Natural killer cell treated with Interleukin-12 subunit alpha and Interleukin-12 subunit beta and Interleukin-15 and Interleukin-18, amount 100 ng/mL, for 72 hours (primary cell): ENCODE results near the gene SPIRE2. TPM values are rescaled to one million over a fixed set of nuclear protein-coding genes. Genes with fewer than 3 reads are reported as not detected.
"Not testable (repeated sequence)": the region's sequence is repeated elsewhere in the genome, so short reads cannot be mapped to it uniquely, and the experiment has no call there.

Source experiments
- ATAC-seq, 2 donors: fragments of 150-1000 bp; cut with Tn5 transposase in 1 of 2; sonication (Bioruptor Pico), chemical (Tn5 transposase) in 1 of 2; 2 replicates each; pipeline ENCODE4 v1.10.0; 2021
- DNase-seq: peaks from one replicate; pipeline ENCODE4 v3.0.0; 2022; ENCODE audit warnings: low spot score
- H3K27ac Mint-ChIP-seq, 2 donors: 1 replicate in 1 of 2; 2 replicates in 1 of 2; pipeline ENCODE4 v1.8.0; 2022; ENCODE audit warnings: mixed read lengths in 2 of 2, mild to moderate bottlenecking in 1 of 2, moderate library complexity in 1 of 2
- H3K27me3 Mint-ChIP-seq, 2 donors: 1 replicate in 1 of 2; 2 replicates in 1 of 2; pipeline ENCODE4 v1.8.0; 2022; ENCODE audit warnings: mixed read lengths in 2 of 2
- H3K36me3 Mint-ChIP-seq: one replicate; pipeline ENCODE4 v1.8.0; 2022; ENCODE audit warnings: mixed read lengths
- H3K4me1 Mint-ChIP-seq, 2 donors: 1 replicate in 1 of 2; 2 replicates in 1 of 2; pipeline ENCODE4 v1.8.0; 2022; ENCODE audit warnings: low read depth in 2 of 2, mixed read lengths in 2 of 2, mild to moderate bottlenecking in 1 of 2
- H3K4me3 Mint-ChIP-seq: one replicate; pipeline ENCODE4 v1.8.0; 2022; ENCODE audit warnings: mixed read lengths
- H3K9me3 Mint-ChIP-seq: 2 replicates; pipeline ENCODE4 v1.8.0; 2022; ENCODE audit warnings: mixed read lengths
- total RNA-seq, 2 donors: library from RNA; stranded (reverse); gene quantifications; one replicate each; pipeline ENCODE4 v1.2.3, GENCODE V29; 2022

Gene SPIRE2
- total RNA-seq, 2 donors from 2014 or later, result 2.5 to 3.9 TPM

DNA sequence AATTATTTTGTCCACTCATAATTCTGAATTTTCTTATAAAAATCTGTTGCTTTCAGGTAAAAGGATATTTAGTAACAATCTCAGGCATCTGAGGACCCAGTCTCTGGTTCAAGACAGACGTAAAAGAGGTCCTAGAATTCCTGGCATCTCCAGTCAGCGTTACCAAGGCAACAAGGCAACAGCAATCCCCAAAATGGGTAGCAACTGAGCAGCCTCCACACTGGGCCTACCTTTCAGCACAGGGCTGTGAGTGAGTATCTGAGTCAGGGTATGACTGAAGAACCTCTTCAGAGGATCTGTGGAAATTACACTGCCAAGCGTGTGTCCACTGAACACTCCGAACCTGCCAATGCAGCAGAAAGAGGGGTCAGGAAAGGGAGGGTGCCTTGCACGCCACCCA lies 32.6 kb upstream of the SPIRE2 start:
- no peak overlapping the region for H3K4me3 Mint-ChIP-seq
- peaks cover 6 to 7% of the 10 kb centered on the region in 2 donors for H3K4me1 Mint-ChIP-seq
- H3K27me3 Mint-ChIP-seq, result no peaks in the 10 kb centered on the region
- peaks cover 8% of the 10 kb centered on the region for H3K36me3 Mint-ChIP-seq
- no peak overlapping the region for H3K27ac Mint-ChIP-seq
- H3K9me3 Mint-ChIP-seq, result no peaks in the 10 kb centered on the region
- ATAC-seq, result no peak
- no peak for DNase-seq

DNA sequence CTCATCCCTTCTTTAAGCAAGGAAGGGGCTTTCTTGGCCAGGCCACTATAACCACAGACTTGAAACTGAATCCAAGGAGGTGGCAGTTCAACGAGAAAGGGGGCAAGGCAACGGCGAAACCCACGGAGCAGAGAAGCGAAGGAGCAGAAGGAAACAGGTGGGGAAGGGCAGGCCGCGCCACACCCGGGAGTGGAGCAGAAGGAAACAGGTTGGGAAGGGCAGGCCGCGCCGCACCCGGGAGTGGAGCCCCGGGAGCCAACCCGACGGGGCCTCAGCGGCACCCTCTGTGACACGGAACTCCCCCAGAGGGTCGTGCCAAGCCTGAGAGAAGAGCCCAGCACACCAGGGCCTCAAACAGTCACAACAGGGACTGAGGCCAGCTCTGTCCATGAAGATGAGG lies 32.2 kb upstream of the SPIRE2 start:
- no peak for ATAC-seq
- Mint-ChIP-seq H3K4me1 (peaks cover 6 to 7% of the 10 kb centered on the region in 2 donors), H3K27me3 (no peaks in the 10 kb centered on the region), H3K36me3 (peaks cover 8% of the 10 kb centered on the region), H3K27ac (no peak overlapping the region), H3K4me3 (no peak overlapping the region), H3K9me3 (no peaks in the 10 kb centered on the region)
- no peak for DNase-seq

DNA sequence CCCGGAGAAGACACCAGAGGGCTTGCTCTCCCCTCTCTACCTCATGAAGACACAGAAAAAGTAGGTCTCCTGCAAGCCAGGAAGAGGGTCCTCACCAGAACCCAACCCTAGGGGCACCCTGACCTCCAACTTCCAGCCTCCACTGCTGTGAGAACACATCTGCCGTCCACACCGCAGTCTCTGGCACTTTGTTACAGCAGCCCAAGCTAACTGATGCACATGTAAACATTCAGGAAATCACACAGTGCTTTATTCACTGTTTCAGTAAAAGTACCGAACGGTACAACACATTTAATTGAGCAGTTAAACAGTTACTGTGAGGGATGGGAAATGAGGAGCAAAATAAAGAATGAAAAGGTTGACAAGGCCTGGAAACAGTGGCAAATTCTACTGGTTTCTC lies 30.1 kb upstream of the SPIRE2 start:
- DNase-seq, result no peak
- H3K27me3 Mint-ChIP-seq, result no peaks in the 10 kb centered on the region
- H3K4me1 Mint-ChIP-seq, result no peaks in the 10 kb centered on the region
- no peak for ATAC-seq
- H3K9me3 Mint-ChIP-seq, result no peaks in the 10 kb centered on the region
- no peak overlapping the region for H3K27ac Mint-ChIP-seq
- peaks cover 14% of the 10 kb centered on the region for H3K36me3 Mint-ChIP-seq
- H3K4me3 Mint-ChIP-seq, result no peak overlapping the region

DNA sequence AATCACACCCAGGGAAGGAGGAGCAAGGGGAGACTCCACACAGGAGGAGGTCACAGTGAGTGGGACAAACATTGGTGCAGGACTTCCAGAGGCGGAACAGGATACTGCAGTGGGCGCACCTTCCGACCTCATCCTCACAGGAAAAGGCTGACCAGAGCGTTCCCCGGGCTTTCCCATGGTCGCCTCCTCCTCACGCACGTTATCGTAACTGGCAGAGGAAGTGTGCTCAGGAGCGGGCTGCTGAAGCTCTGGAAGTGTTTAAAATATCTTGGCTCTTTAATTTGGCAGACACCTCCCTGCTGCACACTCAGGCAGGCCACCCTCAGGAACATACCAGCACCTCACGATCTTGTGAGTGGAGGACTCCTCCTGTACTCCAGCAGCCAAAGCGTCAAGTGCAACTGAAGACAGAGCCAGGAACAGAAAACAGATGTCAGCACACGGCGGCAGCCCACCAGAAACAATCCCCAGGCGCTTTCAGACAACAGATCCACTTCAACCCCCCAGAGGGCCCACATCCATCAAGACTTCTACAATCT lies 29.4 kb upstream of the SPIRE2 start:
- H3K9me3 Mint-ChIP-seq, result no peaks in the 10 kb centered on the region

DNA sequence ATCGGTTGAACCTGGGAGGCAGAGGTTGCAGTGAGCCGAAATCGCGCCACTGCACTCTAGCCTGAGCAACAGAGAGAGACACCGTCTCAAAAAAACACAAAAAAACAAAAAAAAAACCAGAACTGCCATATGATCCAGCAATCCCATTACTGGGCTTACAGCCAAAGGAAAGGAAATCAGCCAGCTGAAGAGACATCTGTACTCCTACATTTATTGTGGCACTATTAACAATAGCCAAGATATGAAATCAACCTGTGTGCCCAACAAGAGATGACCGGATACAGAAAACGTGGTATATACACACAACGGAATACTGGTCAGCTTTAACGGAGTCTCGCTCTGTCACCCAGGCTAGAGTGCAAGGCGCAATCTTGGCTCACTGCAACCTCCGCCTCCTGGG lies 26.5 kb upstream of the SPIRE2 start:
- Mint-ChIP-seq H3K27me3 (no peaks in the 10 kb centered on the region), H3K27ac (no peak overlapping the region), H3K4me3 (no peak overlapping the region), H3K36me3 (peaks cover 14% of the 10 kb centered on the region), H3K4me1 (no peaks in the 10 kb centered on the region), H3K9me3 (no peaks in the 10 kb centered on the region)
- no peak for DNase-seq
- ATAC-seq, result no peak

More for the DNA sequence above, 29.4 kb upstream of the SPIRE2 start:
- DNase-seq (no peak), ATAC-seq (no peak)
- H3K4me3 Mint-ChIP-seq, result no peak overlapping the region
- no peaks in the 10 kb centered on the region for H3K27me3 Mint-ChIP-seq
- no peak overlapping the region for H3K27ac Mint-ChIP-seq
- H3K4me1 Mint-ChIP-seq, result no peaks in the 10 kb centered on the region
- peaks cover 14% of the 10 kb centered on the region for H3K36me3 Mint-ChIP-seq

DNA sequence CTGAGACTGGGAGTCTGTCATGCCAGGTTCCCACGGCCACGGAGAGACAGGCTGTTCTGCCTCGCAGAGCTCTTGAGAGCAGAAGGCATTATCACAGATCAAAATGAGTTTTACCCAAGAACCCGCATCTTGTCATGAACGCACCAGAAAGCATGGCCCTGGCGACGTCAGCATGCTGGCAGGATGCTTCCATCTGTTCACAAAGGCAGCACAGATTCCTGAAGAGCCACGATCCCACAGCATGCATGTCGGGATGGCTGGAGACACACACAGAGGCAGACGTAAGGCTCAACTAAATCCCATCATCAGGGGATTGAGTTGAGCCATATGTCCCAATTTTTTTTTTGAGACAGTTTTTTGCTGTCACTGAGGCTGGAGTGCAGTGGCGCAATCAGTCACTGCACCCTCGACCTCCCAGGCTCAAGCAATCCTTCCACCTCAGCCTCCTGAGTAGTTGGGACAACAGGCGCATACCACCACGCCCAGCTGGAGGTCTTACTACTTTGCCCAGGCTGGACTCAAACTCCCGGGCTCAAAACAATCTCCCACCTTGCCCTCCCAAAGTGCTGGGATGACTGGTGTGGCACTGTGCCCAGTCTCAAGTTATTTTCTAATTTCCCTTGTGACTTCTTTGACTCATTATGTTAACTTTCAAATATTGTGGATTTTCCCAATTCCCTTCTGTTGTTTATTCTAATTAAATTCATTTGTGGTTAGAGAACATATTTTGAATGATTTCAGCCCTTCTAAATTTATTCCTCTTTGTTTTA lies 23.0 kb upstream of the SPIRE2 start:
- Mint-ChIP-seq H3K9me3 (no peaks in the 10 kb centered on the region), H3K4me1 (no peaks in the 10 kb centered on the region), H3K4me3 (no peak overlapping the region), H3K27ac (no peak overlapping the region), H3K27me3 (no peaks in the 10 kb centered on the region), H3K36me3 (peaks cover 11% of the 10 kb centered on the region)
- ATAC-seq (no peak), DNase-seq (no peak)

DNA sequence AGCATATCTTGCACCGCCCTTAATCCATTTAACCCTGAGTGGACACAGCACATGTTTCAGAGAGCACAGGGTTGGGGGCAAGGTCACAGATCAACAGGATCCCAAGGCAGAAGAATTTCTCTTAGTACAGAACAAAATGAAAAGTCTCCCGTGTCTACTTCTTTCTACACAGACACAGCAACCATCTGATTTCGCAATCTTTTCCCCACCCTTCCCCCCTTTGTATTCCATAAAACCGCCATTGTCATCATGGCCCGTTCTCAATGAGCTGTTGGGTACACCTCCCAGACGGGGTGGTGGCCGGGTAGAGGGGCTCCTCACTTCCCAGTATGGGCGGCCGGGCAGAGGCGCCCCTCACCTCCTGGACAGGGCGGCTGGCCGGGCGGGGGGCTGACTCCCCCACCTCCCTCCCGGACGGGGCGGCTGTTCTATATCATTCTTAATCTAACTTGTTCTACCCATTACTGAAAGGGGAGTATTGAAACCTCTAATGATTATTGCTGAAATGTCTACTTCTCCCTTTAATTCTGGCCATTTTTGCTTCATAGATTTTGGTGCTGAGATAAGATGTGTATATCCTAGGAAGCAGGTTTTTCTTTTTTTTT lies 21.6 kb upstream of the SPIRE2 start:
- H3K4me1 Mint-ChIP-seq, DNase-seq, H3K9me3 Mint-ChIP-seq, H3K27ac Mint-ChIP-seq, H3K27me3 Mint-ChIP-seq, ATAC-seq, H3K4me3 Mint-ChIP-seq: not testable (repeated sequence)
- peaks cover 11% of the 10 kb centered on the region for H3K36me3 Mint-ChIP-seq

DNA sequence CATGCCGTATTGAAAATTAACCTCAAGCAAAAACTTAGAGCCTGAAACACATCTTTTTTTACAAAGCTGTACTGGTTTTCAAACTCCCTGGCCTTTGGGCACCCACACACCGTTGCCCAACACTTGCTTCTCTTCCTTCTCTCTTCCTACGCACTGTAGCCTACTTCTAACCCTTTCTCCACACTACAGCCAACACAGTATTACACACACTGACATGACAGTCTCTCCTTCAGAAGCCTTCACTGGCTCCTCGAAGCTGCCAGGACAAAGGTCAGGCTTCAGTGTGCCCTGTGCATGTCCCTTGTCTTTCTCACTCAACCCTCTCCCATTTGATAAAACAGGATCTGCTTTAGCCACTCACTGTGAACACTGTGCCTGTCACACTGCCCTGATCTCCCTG lies 19.8 kb upstream of the SPIRE2 start:
- Mint-ChIP-seq H3K27ac (no peak overlapping the region), H3K27me3 (no peaks in the 10 kb centered on the region), H3K4me1 (no peaks in the 10 kb centered on the region), H3K4me3 (no peak overlapping the region), H3K36me3 (peaks cover 5% of the 10 kb centered on the region), H3K9me3 (no peaks in the 10 kb centered on the region)
- ATAC-seq, result no peak
- DNase-seq, result no peak

DNA sequence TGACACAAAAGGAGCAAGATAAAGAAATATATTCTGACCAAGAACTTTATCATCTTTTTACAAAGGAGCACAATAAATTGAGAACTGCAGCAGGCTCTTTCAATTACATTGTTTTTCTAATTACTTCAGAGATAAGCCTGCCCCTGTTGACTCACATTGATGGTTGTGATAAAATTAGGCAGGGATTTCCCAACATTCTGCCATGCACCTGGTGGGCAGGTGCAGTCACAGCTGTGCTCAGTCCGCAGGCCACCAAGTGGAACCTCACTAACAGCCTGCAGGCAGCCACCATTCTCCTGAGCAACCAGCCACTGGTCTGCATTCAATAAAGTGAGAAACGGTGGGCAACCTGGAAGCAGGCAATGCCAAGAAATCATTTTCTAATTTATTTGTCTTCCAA lies 17.0 kb upstream of the SPIRE2 start:
- no peak overlapping the region for H3K4me3 Mint-ChIP-seq
- H3K27ac Mint-ChIP-seq, result no peak overlapping the region
- H3K36me3 Mint-ChIP-seq, result peaks cover 9% of the 10 kb centered on the region
- DNase-seq (no peak), ATAC-seq (no peak)
- H3K27me3 Mint-ChIP-seq, result no peaks in the 10 kb centered on the region
- H3K4me1 Mint-ChIP-seq, result peaks cover 0 to 6% of the 10 kb centered on the region in 2 donors
- no peaks in the 10 kb centered on the region for H3K9me3 Mint-ChIP-seq

DNA sequence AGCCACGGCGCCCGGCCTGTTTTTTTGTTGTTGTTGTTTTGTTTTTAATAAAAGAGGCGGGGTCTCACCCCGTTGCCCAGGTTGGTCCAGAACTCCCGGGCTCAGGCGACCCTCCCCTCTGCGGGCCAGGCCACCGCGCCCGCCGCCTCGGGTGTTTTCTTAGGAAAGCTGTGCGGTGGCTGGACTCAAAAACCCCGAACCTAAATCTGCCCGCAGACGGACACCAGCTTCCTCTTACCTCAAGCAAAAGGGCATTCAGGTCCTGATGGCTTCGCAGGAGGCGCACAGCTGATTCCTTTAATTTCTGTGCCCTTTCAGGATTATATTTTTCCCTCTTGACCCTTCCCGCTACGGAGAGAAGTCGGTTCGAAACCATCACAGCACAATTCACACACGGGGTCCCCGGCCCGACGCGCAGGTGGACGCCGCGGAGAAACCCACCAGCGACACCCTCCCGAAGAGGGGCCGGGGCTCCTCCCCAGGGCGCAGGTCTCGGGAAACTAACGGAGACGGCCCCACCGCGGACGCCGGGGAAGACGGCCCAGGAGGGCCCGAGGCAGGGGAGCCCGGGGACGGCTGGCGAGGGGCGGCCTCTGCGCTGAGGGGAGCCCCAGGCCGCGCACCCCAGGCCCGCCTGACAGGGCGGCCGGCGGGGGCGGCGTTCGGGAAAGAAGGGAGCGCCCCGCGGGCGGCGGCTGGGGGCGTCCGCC lies 12.5 kb upstream of the SPIRE2 start:
- ATAC-seq (peak in 1 of 2 donors; percentile 48), DNase-seq (no peak)
- Mint-ChIP-seq H3K27me3 (no peaks in the 10 kb centered on the region), H3K36me3 (peaks cover 4% of the 10 kb centered on the region), H3K9me3 (no peaks in the 10 kb centered on the region), H3K27ac (no peak overlapping the region), H3K4me3 (peak overlapping the region; percentile 66), H3K4me1 (peaks cover 9 to 28% of the 10 kb centered on the region in 2 donors)

DNA sequence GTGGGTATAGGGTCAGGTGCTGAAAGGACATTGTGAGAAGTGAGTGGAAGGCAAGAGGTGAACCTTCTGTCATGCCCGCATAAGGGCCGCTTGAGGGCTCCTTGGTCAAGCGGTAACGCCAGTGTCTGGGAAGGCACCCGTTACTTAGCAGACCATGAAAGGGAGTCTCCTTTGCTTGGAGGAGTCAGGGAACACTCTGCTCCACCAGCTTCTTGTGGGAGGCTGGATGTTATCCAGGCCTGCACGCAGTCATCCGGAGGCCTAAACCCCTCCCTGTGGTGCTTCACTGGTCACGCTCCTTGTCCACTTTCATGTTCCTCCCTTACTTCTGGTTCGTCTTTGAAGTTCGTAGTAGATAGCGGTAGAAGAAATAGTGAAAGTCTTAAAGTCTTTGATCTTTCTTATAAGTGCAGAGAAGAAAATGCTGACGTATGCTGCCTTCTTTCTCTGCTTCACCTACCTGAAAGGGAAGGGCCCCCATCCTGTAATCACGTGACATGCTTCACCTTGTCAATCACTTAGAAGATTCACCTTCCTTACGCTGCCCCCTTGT lies 9.3 kb upstream of the SPIRE2 start:
- H3K27me3 Mint-ChIP-seq, H3K27ac Mint-ChIP-seq: not testable (repeated sequence)
- H3K4me3 Mint-ChIP-seq, result peak overlapping the region; percentile 50

DNA sequence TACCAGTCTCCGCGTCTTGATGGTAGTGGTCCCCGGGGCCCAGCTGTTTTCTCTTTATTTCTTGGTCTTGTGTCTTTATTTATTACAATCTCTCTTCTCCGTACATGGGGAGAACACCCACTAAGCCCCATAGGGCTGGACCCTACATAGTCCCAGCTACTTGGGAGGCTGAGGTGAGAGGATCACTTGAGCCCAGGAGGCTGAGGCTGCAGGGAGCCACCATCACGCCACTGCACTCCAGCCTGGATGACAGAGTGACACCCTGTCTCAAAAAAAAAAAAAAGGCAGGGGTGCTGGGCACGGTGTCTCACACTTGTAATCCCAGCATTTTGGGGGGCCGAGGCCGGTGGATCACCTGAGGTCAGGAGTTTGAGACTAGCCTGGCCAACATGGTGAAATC lies 8.8 kb upstream of the SPIRE2 start:
- not testable (repeated sequence) for H3K9me3 Mint-ChIP-seq, H3K27ac Mint-ChIP-seq, ATAC-seq, H3K27me3 Mint-ChIP-seq, DNase-seq, H3K36me3 Mint-ChIP-seq
- H3K4me3 Mint-ChIP-seq, result peak overlapping the region; percentile 50
- H3K4me1 Mint-ChIP-seq, result peaks cover 25 to 38% of the 10 kb centered on the region in 2 donors

More for the DNA sequence above, 9.3 kb upstream of the SPIRE2 start:
- not testable (repeated sequence) for H3K36me3 Mint-ChIP-seq, DNase-seq, H3K9me3 Mint-ChIP-seq, ATAC-seq
- peaks cover 25 to 42% of the 10 kb centered on the region in 2 donors for H3K4me1 Mint-ChIP-seq

DNA sequence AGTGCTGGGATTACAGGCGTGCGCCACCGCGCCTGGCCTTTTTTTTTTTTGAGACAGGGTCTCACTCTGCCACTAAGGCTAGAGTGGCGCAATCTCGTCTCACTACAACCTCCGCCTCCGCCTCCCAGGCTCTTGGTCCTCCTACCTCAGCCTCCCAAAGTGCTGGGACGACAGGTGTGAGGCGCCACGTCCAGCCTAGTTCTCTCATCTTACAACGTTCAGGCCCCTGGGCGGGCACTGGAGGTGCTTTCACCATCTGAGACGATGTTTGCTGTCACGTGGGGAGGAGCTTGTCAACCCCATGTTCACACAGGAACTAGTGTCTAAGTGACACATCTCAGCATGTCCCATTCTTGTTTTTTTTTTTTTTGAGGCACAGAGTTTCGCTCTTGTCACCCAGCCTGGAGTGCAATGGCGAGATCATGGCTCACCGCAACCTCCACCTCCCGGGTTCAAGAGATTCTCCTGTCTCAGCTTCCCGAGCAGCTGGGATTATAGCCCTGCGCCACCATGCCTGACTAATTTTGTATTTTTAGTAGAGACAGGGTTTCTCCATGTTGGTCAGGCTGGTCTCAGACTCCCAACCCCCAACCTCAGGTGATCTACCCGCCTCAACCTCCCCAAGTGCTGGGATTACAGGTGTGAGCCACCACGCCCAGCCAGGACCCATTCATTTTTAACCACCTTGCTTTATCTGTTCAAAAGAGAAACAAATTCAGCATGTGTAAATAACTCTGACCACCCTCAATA lies 6.7 kb upstream of the SPIRE2 start:
- DNase-seq, result peak; percentile 90
- peak overlapping the region; percentile 62 for H3K4me3 Mint-ChIP-seq
- peaks cover 25 to 38% of the 10 kb centered on the region in 2 donors for H3K4me1 Mint-ChIP-seq
- peak; percentile 83 to 91 for ATAC-seq
- peak overlapping the region; percentile 67 to 85 for H3K27ac Mint-ChIP-seq
- no peaks in the 10 kb centered on the region for H3K9me3 Mint-ChIP-seq
- no peaks in the 10 kb centered on the region for H3K27me3 Mint-ChIP-seq
- H3K36me3 Mint-ChIP-seq, result no peaks in the 10 kb centered on the region
